ENCODE data around the gene TULP1. TPM values are rescaled to one million over a fixed set of nuclear protein-coding genes. Genes with fewer than 3 reads are reported as not detected.

The TULP1 gene
- total and polyA plus RNA-seq, 2 of the 13 experiments (the other 11 are each of a cell fraction or from before 2014, with no cell fraction given), result not detected

DNA sequence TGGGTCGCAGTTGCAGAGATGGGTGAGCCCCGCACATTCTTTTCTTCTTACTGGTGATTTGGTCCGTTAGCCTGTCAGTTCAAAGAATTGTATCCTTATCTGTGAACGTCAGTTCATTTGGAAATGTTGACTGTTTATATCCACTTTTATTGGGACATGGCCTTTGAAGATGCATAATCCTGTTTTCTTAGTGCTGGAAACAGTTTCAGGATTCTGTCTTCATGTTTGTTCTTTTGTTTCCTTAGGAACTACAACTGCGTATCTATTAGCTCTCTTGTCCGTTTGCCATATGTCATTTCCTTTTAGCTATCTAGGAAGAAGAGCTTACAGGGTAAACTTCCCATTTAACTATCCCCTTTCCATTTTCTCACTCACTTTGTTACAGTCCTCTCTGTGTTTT, 35.0 kb upstream of the TULP1 start:
- ATAC-seq (no peak), FAIRE-seq (peak; percentile 12), DNase-seq (ENCODE audit: low spot score) (no peak)
- peaks cover 7% of the 10 kb centered on the region; the same call in 1 of the 2 replicates for H3K4me1 ChIP-seq (ENCODE audit: insufficient read depth, low read length)
- intact Hi-C loops (cut with micrococcal nuclease; ENCODE audit: unreplicated experiment), result no loop called here
- TF ChIP-seq EEA1 (CRISPR knock-in tag; IDR thresholded peaks at IDR 0.05; ENCODE audit: borderline replicate concordance) (no peak), ZNF713 (CRISPR knock-in tag; IDR thresholded peaks at IDR 0.05) (no peak), ZNF274 (CRISPR knock-in tag; IDR thresholded peaks at IDR 0.05) (no peak), ONECUT2 (CRISPR knock-in tag; IDR thresholded peaks at IDR 0.05) (no peak), CEBPZ (IDR thresholded peaks at IDR 0.05; ENCODE audit: low read length) (no peak), THAP7 (CRISPR knock-in tag; IDR thresholded peaks at IDR 0.05) (no peak), SNRNP70 (IDR thresholded peaks at IDR 0.05; ENCODE audit: low read depth, low read length) (no peak), HDAC1 (CRISPR knock-in tag; IDR thresholded peaks at IDR 0.05) (no peak), MAFG (CRISPR knock-in tag; IDR thresholded peaks at IDR 0.05) (no peak), MTF2 (CRISPR knock-in tag; IDR thresholded peaks at IDR 0.05; ENCODE audit: borderline replicate concordance) (no peak), HMGA1 (CRISPR knock-in tag; conservative IDR thresholded peaks at IDR 0.05) (no peak), ZNF747 (CRISPR knock-in tag; IDR thresholded peaks at IDR 0.05; ENCODE audit: borderline replicate concordance) (no peak), MEF2D (CRISPR knock-in tag; IDR thresholded peaks at IDR 0.05) (no peak), CCDC6 (CRISPR knock-in tag; IDR thresholded peaks at IDR 0.05) (no peak)
- TF ChIP-seq, protein P1, sequence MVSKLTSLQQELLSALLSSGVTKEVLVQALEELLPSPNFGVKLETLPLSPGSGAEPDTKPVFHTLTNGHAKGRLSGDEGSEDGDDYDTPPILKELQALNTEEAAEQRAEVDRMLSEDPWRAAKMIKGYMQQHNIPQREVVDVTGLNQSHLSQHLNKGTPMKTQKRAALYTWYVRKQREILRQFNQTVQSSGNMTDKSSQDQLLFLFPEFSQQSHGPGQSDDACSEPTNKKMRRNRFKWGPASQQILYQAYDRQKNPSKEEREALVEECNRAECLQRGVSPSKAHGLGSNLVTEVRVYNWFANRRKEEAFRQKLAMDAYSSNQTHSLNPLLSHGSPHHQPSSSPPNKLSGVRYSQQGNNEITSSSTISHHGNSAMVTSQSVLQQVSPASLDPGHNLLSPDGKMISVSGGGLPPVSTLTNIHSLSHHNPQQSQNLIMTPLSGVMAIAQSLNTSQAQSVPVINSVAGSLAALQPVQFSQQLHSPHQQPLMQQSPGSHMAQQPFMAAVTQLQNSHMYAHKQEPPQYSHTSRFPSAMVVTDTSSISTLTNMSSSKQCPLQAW (CRISPR knock-in tag; IDR thresholded peaks at IDR 0.05), result no peak
- TF ChIP-seq, protein P2, sequence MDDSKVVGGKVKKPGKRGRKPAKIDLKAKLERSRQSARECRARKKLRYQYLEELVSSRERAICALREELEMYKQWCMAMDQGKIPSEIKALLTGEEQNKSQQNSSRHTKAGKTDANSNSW (CRISPR knock-in tag; IDR thresholded peaks at IDR 0.05; ENCODE audit: borderline replicate concordance), result no peak
- peaks cover 0 to 18% of the 10 kb centered on the region in 2 experiments for H3K27me3 ChIP-seq (ENCODE audit: control insufficient read depth in 1 of 2, insufficient read depth in 2 of 2, low read length in 2 of 2)
- H3K36me3 ChIP-seq (replicated peaks in 1 of 2; ENCODE audit: control insufficient read depth in 1 of 2, insufficient read depth in 2 of 2, low read length in 2 of 2), result no peaks in the 10 kb centered on the region
- H3K27ac ChIP-seq (ENCODE audit: extremely low read length, insufficient read depth, low read length), result no peak overlapping the region
- no peaks in the 10 kb centered on the region for H4K20me1 ChIP-seq (ENCODE audit: insufficient read depth, low read length)
- H2AFZ ChIP-seq (ENCODE audit: low read length), result no peak overlapping the region
- in situ Hi-C loops (cut with HindIII; ENCODE audit: extremely low pct_ligation_motif_present, low pct_unique_long_range_greater_than_20kb), result no loop called here
- no peaks in the 10 kb centered on the region for H3K79me2 ChIP-seq (ENCODE audit: insufficient read depth, low read length)
- H3K4me3 ChIP-seq (replicated peaks in 1 of 3; ENCODE audit: insufficient read depth in 1 of 3, low read depth in 2 of 3, low read length in 3 of 3), result no peak overlapping the region
- ChIA-PET POLR2A (no interaction called here), CTCF (ENCODE audit: low intra/inter-chr PET ratio, low total read pairs) (no interaction called here)
- no peak overlapping the region for H3K4me2 ChIP-seq (ENCODE audit: low read depth, low read length)
- 6% methylated on average over 6 of the region's 6 CpGs for WGBS (ENCODE audit: low lambda C conversion rate)
- H3K9me3 ChIP-seq (ENCODE audit: low read length), result peaks cover 11% of the 10 kb centered on the region; the same call in 1 of the 2 replicates
- no peak overlapping the region for H3K9ac ChIP-seq (ENCODE audit: insufficient read depth, low read depth, low read length)
- BruUV-seq (replicated peaks), result no TSS peak
